WERI-Rb-1 (cell line): Measurements from ENCODE around the gene CFAP52.

Experiments
- DNase-seq: peaks from one replicate; pipeline ENCODE4 v3.0.0-alpha.2; 2020
- H3K27ac ChIP-seq: fragments of 250-450 bp; sonication (Bioruptor Pico); 2 replicates; pipeline ENCODE4 v1.5.1; 2020; ENCODE audit warnings: mild to moderate bottlenecking, moderate library complexity
- H3K27me3 ChIP-seq: fragments of 250-450 bp; sonication (Bioruptor Pico); 2 replicates; pipeline ENCODE4 v1.5.1; 2021; ENCODE audit warnings: mild to moderate bottlenecking, low read depth, moderate library complexity; ENCODE audit not compliant: insufficient read depth, severe bottlenecking
- H3K36me3 ChIP-seq: fragments of 250-450 bp; sonication (Bioruptor Pico); 2 replicates; pipeline ENCODE4 v1.5.1; 2020; ENCODE audit warnings: mild to moderate bottlenecking, moderate library complexity
- H3K4me3 ChIP-seq: 2 replicates; pipeline ENCODE4 v1.5.1; 2011; ENCODE audit warnings: low read depth, mild to moderate bottlenecking, control low read depth, low read length
- H3K9me3 ChIP-seq: fragments of 250-450 bp; sonication (Bioruptor Pico); 2 replicates; pipeline ENCODE4 v1.5.1; 2021; ENCODE audit warnings: mild to moderate bottlenecking, moderate library complexity; ENCODE audit not compliant: severe bottlenecking
- TF ChIP-seq, protein P1 (sequence below): IDR thresholded peaks from 2 replicates; pipeline ENCODE4 v1.5.1; 2011; ENCODE audit warnings: low read depth, mild to moderate bottlenecking, control low read depth, inconsistent platforms, low read length

The CFAP52 gene, protein sequence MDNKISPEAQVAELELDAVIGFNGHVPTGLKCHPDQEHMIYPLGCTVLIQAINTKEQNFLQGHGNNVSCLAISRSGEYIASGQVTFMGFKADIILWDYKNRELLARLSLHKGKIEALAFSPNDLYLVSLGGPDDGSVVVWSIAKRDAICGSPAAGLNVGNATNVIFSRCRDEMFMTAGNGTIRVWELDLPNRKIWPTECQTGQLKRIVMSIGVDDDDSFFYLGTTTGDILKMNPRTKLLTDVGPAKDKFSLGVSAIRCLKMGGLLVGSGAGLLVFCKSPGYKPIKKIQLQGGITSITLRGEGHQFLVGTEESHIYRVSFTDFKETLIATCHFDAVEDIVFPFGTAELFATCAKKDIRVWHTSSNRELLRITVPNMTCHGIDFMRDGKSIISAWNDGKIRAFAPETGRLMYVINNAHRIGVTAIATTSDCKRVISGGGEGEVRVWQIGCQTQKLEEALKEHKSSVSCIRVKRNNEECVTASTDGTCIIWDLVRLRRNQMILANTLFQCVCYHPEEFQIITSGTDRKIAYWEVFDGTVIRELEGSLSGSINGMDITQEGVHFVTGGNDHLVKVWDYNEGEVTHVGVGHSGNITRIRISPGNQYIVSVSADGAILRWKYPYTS

DNA sequence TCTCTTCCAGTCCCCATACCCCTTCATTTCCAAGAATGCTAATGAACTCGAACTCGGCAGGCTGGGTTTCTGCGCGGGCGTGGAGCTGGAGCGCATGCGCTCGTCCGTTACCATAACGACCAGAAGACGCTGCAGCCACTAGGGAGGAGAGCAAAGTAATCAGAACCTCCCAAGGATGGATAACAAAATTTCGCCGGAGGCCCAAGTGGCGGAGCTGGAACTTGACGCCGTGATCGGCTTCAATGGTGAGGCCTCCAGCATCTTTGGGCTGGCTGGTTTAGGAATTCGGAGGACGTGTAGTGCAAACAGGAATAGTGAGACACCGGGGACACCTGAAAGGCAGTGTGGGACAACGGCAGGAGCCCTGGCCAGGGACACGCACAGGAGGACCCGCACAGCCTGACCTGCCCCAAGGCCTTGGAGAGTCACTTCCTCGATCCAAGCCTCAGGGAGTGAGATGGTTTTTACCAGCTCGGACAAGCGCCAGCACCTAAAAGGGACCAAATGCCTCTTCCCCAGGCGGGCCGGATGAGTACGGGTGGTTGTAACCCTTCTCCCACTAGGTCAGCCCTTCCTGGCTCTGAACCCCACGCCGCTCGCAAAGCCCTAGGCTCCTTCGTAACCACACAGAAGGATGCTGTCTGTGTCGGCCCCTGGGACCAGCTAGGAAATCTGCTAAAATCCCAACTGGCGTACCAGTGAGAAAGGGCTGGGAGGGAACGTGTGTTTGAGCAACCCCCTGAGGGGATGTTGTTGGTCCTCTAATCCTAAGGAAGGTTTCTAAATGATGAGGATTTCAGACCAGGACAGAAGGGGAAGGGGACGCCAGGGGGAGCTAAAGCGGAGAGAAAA is at the start of gene CFAP52:
Gene CFAP52, plus strand, starts transcription at position 122 of the 852 bp plus-strand sequence. Its CDS starts 54 bp downstream, at position 176.
- Histone ChIP-seq H3K4me3 (peak within 1 kb of the TSS; percentile 96), H3K27me3 (no peaks in the 10 kb centered on the region), H3K9me3 (no peaks in the 10 kb centered on the region), H3K27ac (peak within 1 kb of the TSS; percentile 75), H3K36me3 (no peaks in the 10 kb centered on the region)
- TF ChIP-seq, protein P1, sequence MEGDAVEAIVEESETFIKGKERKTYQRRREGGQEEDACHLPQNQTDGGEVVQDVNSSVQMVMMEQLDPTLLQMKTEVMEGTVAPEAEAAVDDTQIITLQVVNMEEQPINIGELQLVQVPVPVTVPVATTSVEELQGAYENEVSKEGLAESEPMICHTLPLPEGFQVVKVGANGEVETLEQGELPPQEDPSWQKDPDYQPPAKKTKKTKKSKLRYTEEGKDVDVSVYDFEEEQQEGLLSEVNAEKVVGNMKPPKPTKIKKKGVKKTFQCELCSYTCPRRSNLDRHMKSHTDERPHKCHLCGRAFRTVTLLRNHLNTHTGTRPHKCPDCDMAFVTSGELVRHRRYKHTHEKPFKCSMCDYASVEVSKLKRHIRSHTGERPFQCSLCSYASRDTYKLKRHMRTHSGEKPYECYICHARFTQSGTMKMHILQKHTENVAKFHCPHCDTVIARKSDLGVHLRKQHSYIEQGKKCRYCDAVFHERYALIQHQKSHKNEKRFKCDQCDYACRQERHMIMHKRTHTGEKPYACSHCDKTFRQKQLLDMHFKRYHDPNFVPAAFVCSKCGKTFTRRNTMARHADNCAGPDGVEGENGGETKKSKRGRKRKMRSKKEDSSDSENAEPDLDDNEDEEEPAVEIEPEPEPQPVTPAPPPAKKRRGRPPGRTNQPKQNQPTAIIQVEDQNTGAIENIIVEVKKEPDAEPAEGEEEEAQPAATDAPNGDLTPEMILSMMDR = peak; percentile 65
- peak; percentile 80 for DNase-seq

DNA sequence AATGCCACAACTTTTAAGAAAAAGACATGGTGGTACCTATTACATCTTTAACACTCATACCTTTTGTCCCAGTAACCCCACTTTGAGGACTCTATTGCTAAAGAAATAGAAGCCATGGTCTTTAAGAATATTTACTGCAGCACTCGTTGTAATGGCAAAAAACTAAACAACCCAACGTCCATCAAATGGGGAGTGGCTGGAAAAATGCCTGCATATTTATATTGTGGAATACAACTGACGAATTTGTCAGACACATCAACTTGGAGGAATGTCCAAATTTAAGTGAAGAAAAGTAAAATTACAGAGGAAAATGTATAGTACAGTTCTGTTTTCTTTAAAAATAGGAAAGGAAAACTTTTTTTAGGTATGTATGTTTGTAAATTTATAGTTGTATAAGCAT is 48.7 kb upstream of the CFAP52 start:
- no peaks in the 10 kb centered on the region for H3K9me3 ChIP-seq
- no peak overlapping the region for H3K4me3 ChIP-seq
- H3K27ac ChIP-seq = no peak overlapping the region
- TF ChIP-seq, protein P1 = no peak
- no peak for DNase-seq
- no peaks in the 10 kb centered on the region for H3K27me3 ChIP-seq
- H3K36me3 ChIP-seq = no peaks in the 10 kb centered on the region

DNA sequence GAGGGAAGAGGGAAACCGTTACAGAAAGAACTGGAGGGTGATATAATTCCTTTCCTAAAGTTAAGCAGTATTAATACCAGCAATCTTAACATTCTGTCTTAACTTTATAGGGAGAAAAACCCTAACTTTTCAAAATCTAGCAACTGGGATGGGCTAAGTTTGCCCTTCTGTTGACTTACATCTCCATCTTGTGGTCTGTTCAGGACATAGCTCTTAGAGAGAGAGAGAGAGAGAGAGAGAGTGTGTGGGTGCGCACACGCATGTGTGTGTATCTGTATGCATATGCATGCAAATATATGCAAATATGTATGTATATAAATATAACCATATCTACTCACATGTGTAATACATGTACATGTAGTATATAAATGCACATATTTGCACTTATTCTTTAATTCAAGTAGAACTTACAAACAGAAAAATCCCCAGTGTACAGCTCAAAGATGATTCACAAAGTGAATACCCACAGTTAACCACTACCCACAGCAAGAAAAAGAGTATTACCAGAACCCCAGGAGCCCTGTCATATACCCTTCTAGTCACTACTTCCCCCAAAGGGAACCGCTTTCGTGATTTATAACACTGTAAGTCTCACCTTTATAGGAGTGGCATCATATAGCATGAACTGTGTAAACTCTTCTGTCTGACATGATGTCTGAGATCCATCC is 47.3 kb upstream of the CFAP52 start:
- Histone ChIP-seq H3K9me3 (no peaks in the 10 kb centered on the region), H3K4me3 (no peak overlapping the region), H3K27ac (no peak overlapping the region), H3K36me3 (no peaks in the 10 kb centered on the region), H3K27me3 (no peaks in the 10 kb centered on the region)
- TF ChIP-seq, protein P1 = peak; percentile 44
- DNase-seq = no peak

DNA sequence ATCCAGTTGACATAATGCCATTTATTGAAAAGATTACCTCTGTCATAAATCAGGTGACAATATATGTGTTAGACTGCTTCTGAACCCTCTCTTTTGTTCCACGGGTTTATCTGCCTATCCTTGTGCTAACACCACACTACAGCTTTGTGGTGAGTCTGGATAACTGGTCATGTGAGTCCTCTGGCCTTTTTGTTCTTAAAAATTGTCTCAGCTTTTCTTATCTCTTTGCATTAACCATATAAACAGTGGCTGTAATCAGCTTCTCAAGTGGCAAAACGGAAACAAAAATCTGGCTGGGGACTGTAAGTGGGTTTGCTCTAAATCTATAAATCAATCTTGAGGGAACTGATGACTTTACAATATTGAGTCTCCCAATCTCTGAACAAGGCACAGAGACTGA is 45.4 kb upstream of the CFAP52 start:
- H3K27me3 ChIP-seq = no peaks in the 10 kb centered on the region
- no peak for DNase-seq
- TF ChIP-seq, protein P1 = no peak
- H3K27ac ChIP-seq = no peak overlapping the region
- no peaks in the 10 kb centered on the region for H3K36me3 ChIP-seq
- no peak overlapping the region for H3K4me3 ChIP-seq
- H3K9me3 ChIP-seq = no peaks in the 10 kb centered on the region

DNA sequence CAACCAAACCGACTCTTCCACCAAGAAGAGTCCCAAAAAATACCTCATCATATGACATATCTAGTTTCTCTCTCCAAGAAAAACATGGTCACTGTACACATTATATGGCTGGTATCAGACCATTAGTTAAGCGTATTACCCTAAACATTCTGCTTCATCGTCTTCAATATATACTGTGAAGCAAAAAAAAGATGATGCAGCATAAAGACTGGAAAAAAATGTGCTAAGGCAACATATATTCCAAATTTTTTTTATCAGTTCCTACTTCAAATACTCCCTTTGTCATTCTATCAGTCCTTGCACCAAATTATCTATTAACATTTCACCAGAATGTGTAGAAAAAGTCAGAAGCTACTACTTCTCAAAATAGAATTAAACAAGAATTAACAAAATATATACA is 43.7 kb upstream of the CFAP52 start:
- Histone ChIP-seq H3K27ac (no peak overlapping the region), H3K4me3 (no peak overlapping the region), H3K27me3 (no peaks in the 10 kb centered on the region), H3K36me3 (no peaks in the 10 kb centered on the region), H3K9me3 (no peaks in the 10 kb centered on the region)
- no peak for DNase-seq
- TF ChIP-seq, protein P1 = no peak
